Measurements from ENCODE around the gene PLXNB2.

PLXNB2 gene

DNA sequence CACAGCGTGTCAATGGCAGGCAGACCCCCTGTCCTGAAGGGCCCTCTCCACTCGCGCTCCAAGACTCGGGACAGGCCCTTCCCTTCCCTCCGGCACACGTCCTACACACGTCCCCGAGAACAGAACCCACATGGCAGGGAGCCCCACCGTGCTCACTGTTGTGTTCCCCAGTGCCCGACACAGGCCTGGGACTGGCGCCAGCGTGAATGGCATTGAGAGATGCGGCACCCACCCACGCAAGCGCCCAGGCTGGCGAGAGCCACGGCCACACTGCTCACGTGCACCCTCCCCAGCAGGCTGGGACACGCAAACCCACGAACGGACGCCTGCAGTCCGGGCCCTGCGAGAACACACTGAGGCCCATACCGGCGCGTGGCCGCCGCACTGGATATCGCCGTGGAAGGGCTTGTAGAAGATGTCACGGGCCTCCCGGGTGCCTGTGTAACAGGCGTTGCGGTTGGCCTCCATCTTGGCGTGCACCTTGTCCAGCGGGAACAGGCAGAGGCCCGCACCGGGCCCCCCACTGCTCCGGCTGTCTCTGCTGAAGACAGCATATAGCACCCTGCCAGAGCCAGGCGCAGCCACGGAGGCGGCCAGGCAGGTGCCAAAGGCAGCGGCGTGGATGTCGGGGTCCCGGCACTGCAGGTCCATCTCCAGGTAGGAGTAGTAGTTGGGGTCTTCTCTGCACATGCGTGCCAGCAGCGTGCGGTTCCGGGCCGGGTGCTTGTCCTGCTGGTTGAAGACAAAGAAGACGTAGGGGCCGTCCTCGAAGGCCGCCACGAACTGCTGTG, 18.1 kb downstream of the PLXNB2 start:
- Histone ChIP-seq H3K27me3 (ENCODE audit: control insufficient read depth, low read length) (no peaks in the 10 kb centered on the region), H3K9me3 (ENCODE audit: control insufficient read depth, insufficient read depth, low read length) (no peaks in the 10 kb centered on the region), H3K4me1 (ENCODE audit: control insufficient read depth, low read length) (peaks cover 31% of the 10 kb centered on the region), H3K36me3 (ENCODE audit: control insufficient read depth, low read length) (peaks cover 71% of the 10 kb centered on the region), H4K20me1 (ENCODE audit: control insufficient read depth, insufficient read depth, low read depth, low read length) (peaks cover 9% of the 10 kb centered on the region; the same call in 1 of the 2 replicates), H3K79me2 (ENCODE audit: control insufficient read depth, low read length) (peaks cover 55% of the 10 kb centered on the region), H3K27ac (ENCODE audit: low read depth, low read length) (no peak overlapping the region), H3K9me2 (replicated peaks; ENCODE audit: control insufficient read depth, low read length) (no peaks in the 10 kb centered on the region), H3K4me2 (ENCODE audit: low read length) (no peak overlapping the region), H3K4me3 (ENCODE audit: low read length) (no peak overlapping the region), H3F3A (ENCODE audit: control insufficient read depth, insufficient read depth) (no peaks in the 10 kb centered on the region)
- TF ChIP-seq EZH2phosphoT487 (IDR thresholded peaks at IDR 0.05; ENCODE audit: borderline replicate concordance, low read length) (no peak), CTCF (IDR thresholded peaks at IDR 0.05; ENCODE audit: low read depth, low read length, poor library complexity, severe bottlenecking) (no peak)

DNA sequence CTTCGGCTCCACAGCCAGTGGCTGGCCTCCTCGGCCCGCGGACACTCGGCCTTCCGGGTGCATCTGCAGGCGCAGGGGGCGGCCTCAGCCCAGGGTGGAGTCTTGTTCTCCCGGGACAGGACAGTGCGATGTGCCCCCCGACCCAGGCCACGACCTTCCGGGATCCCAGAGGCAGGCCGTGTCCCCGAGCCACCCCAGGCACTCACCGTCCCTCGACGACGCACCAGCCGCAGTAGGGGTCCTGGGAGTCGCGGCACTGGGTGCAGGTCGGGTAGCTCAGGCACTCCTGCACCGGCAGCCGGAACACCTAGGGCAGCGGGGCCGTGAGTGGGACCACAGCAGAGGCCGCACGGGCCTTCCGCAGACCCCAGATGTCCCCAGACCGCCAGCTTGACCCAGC, 19.7 kb downstream of the PLXNB2 start:
- H3K4me2 ChIP-seq (ENCODE audit: low read length) = no peak overlapping the region
- peaks cover 39% of the 10 kb centered on the region for H3K79me2 ChIP-seq (ENCODE audit: control insufficient read depth, low read length)
- no peaks in the 10 kb centered on the region for H3K9me2 ChIP-seq (replicated peaks; ENCODE audit: control insufficient read depth, low read length)
- H3K4me3 ChIP-seq (ENCODE audit: low read length) = no peak overlapping the region
- TF ChIP-seq EZH2phosphoT487 (IDR thresholded peaks at IDR 0.05; ENCODE audit: borderline replicate concordance, low read length) (no peak), CTCF (IDR thresholded peaks at IDR 0.05; ENCODE audit: low read depth, low read length, poor library complexity, severe bottlenecking) (no peak)
- H3K36me3 ChIP-seq (ENCODE audit: control insufficient read depth, low read length) = peaks cover 75% of the 10 kb centered on the region
- peaks cover 9% of the 10 kb centered on the region; the same call in 1 of the 2 replicates for H4K20me1 ChIP-seq (ENCODE audit: control insufficient read depth, insufficient read depth, low read depth, low read length)
- no peaks in the 10 kb centered on the region for H3K27me3 ChIP-seq (ENCODE audit: control insufficient read depth, low read length)
- no peaks in the 10 kb centered on the region for H3K9me3 ChIP-seq (ENCODE audit: control insufficient read depth, insufficient read depth, low read length)
- no peaks in the 10 kb centered on the region for H3F3A ChIP-seq (ENCODE audit: control insufficient read depth, insufficient read depth)
- no peak overlapping the region for H3K27ac ChIP-seq (ENCODE audit: low read depth, low read length)
- peaks cover 15% of the 10 kb centered on the region for H3K4me1 ChIP-seq (ENCODE audit: control insufficient read depth, low read length)

DNA sequence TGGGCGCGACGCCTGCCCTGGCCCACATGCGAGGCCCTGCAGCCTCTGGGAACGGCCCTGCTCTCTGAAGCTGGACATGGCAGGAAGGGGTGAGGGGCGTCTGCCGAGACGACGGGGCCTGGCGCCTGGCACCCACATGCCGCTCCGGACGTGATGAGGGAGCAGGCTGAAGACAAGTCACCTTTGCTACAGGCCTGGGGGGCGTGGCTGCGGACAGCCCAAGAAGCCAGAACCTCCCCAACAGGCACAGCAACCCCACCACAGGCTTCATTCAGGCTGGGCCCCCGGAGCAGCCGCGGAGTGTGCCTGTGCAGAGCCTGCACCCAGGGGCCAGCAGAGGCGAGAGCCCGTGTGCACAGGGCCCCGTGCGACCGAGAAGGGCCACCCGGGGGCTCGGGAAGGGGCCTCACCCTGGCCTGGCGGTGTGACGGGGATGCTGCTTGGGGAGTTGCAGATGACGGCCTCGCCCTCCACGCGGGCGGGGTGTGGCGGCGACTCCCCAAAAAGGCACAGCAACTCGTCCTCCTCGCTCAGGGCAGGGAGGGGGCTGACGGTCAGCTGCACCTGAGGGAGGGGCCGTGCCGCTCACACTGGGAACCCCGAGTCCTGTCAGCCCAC, 20.6 kb downstream of the PLXNB2 start:
- peaks cover 84% of the 10 kb centered on the region for H3K36me3 ChIP-seq (ENCODE audit: control insufficient read depth, low read length)
- H3K9me3 ChIP-seq (ENCODE audit: control insufficient read depth, insufficient read depth, low read length) = no peaks in the 10 kb centered on the region
- H3K9me2 ChIP-seq (replicated peaks; ENCODE audit: control insufficient read depth, low read length) = no peaks in the 10 kb centered on the region
- peaks cover 6% of the 10 kb centered on the region for H3K4me1 ChIP-seq (ENCODE audit: control insufficient read depth, low read length)
- no peaks in the 10 kb centered on the region for H3K27me3 ChIP-seq (ENCODE audit: control insufficient read depth, low read length)
- H3F3A ChIP-seq (ENCODE audit: control insufficient read depth, insufficient read depth) = no peaks in the 10 kb centered on the region
- no peak overlapping the region for H3K27ac ChIP-seq (ENCODE audit: low read depth, low read length)
- TF ChIP-seq CTCF (IDR thresholded peaks at IDR 0.05; ENCODE audit: low read depth, low read length, poor library complexity, severe bottlenecking) (no peak), EZH2phosphoT487 (IDR thresholded peaks at IDR 0.05; ENCODE audit: borderline replicate concordance, low read length) (no peak)
- peaks cover 8% of the 10 kb centered on the region; the same call in 1 of the 2 replicates for H4K20me1 ChIP-seq (ENCODE audit: control insufficient read depth, insufficient read depth, low read depth, low read length)
- H3K79me2 ChIP-seq (ENCODE audit: control insufficient read depth, low read length) = peaks cover 31% of the 10 kb centered on the region
- no peak overlapping the region for H3K4me3 ChIP-seq (ENCODE audit: low read length)
- no peak overlapping the region for H3K4me2 ChIP-seq (ENCODE audit: low read length)
